LHCN-M2 (cell line): ENCODE results near the gene PUSL1. TPM values are rescaled to one million over a fixed set of nuclear protein-coding genes. Genes with fewer than 3 reads are reported as not detected.

Source experiments
- DNase-seq: peaks from one replicate; pipeline ENCODE4 v3.0.0-alpha.2; 2012; ENCODE audit warnings: low read depth
- total RNA-seq: library from RNA; depleted of rRNA; stranded (reverse); fragments of >200 nt; gene quantifications from 2 replicates; pipeline ENCODE4 v1.2.3, GENCODE V29; 2014

PUSL1 gene
- total RNA-seq, 1 experiment from 2014 or later: 34.3 TPM

GRCh38 chr1:1278620-1279019 is 29.8 kb upstream of the PUSL1 start:
- no peak for DNase-seq

- no peak for DNase-seq
Measured at GRCh38 chr1:1279028-1279427, 29.4 kb upstream of the PUSL1 start.

- no peak for DNase-seq
Measured at GRCh38 chr1:1280782-1281481, 27.5 kb upstream of the PUSL1 start.

GRCh38 chr1:1281533-1282321 is 26.7 kb upstream of the PUSL1 start:
- DNase-seq: peak; percentile 74

GRCh38 chr1:1282998-1283397 is 25.4 kb upstream of the PUSL1 start:
- DNase-seq: peak; percentile 70

- DNase-seq: no peak
Measured at GRCh38 chr1:1283821-1284220, 24.6 kb upstream of the PUSL1 start.

GRCh38 chr1:1284221-1285101 is 23.9 kb upstream of the PUSL1 start:
- no peak for DNase-seq

- DNase-seq: no peak
Measured at GRCh38 chr1:1285102-1285571, 23.3 kb upstream of the PUSL1 start.

GRCh38 chr1:1285611-1286311 is 22.6 kb upstream of the PUSL1 start:
- no peak for DNase-seq

- DNase-seq: no peak
Measured at GRCh38 chr1:1286313-1287261, 21.8 kb upstream of the PUSL1 start.

- DNase-seq: no peak
Measured at GRCh38 chr1:1287288-1288110, 20.9 kb upstream of the PUSL1 start.

GRCh38 chr1:1290238-1290731 is 18.1 kb upstream of the PUSL1 start:
- no peak for DNase-seq

- DNase-seq: no peak
Measured at GRCh38 chr1:1291023-1291528, 17.3 kb upstream of the PUSL1 start.

GRCh38 chr1:1291548-1292441 is 16.6 kb upstream of the PUSL1 start:
- DNase-seq: peak; percentile 43

- DNase-seq: no peak
Measured at GRCh38 chr1:1292442-1292779, 16.0 kb upstream of the PUSL1 start.

GRCh38 chr1:1292851-1293250 is 15.5 kb upstream of the PUSL1 start:
- DNase-seq: no peak

- DNase-seq: no peak
Measured at GRCh38 chr1:1293263-1294249, 14.8 kb upstream of the PUSL1 start.
